ENCODE results near the gene TMEM45A. TPM values are rescaled to one million over a fixed set of nuclear protein-coding genes. Genes with fewer than 3 reads are reported as not detected.

TMEM45A gene
- total RNA-seq, 1 experiment from 2014 or later = 10.1 TPM

GRCh38 chr3:100609305-100609704 is 116.9 kb downstream of the TMEM45A start, which contains the start of gene ADGRG7:
TSS of gene ADGRG7 (plus strand) at chr3:100609601. CDS start at chr3:100609857, 256 bp downstream.
- Histone ChIP-seq H3K4me1 (ENCODE audit: insufficient read depth, low read length) (no peaks in the 10 kb centered on the region), H3K79me2 (ENCODE audit: insufficient read depth, low read length) (no peaks in the 10 kb centered on the region), H4K8ac (replicated peaks; ENCODE audit: insufficient read length, low read depth, low read length) (no peak within 1 kb of the TSS), H2BK12ac (ENCODE audit: insufficient read length, low read depth, low read length) (no peak within 1 kb of the TSS), H3K23me2 (ENCODE audit: insufficient read length, low read depth, low read length, poor library complexity, severe bottlenecking) (no peaks in the 10 kb centered on the region), H3K23ac (ENCODE audit: insufficient read length, low read depth, low read length) (no peak within 1 kb of the TSS), H2BK120ac (ENCODE audit: low read depth, low read length, poor library complexity, severe bottlenecking) (no peak within 1 kb of the TSS), H3K18ac (ENCODE audit: insufficient read length, low read depth, low read length) (no peak within 1 kb of the TSS), H3K14ac (ENCODE audit: insufficient read depth, low read length) (no peak within 1 kb of the TSS), H3K9ac (ENCODE audit: extremely low read depth, insufficient read length, low read length) (no peak within 1 kb of the TSS), H3K27me3 (ENCODE audit: insufficient read depth, low read length) (no peaks in the 10 kb centered on the region; the same call in 1 of the 2 replicates), H3K27ac (ENCODE audit: insufficient read length, low read depth, low read length) (no peak within 1 kb of the TSS), H2BK15ac (ENCODE audit: low read depth, low read length) (no peak within 1 kb of the TSS), H4K5ac (ENCODE audit: insufficient read length, low read depth, low read length) (no peak within 1 kb of the TSS), H3K9me3 (ENCODE audit: control insufficient read depth, low read depth, low read length) (no peaks in the 10 kb centered on the region), H4K91ac (ENCODE audit: insufficient read length, low read depth, low read length) (no peak within 1 kb of the TSS), H2AFZ (ENCODE audit: low read length) (no peak within 1 kb of the TSS), H3T11ph (ENCODE audit: low read length) (no peak within 1 kb of the TSS), H3K79me1 (ENCODE audit: insufficient read depth, low read depth, low read length, poor library complexity, severe bottlenecking) (no peaks in the 10 kb centered on the region), H2BK5ac (ENCODE audit: insufficient read length, low read length) (no peak within 1 kb of the TSS), H3K56ac (ENCODE audit: insufficient read length, low read depth, low read length) (no peak within 1 kb of the TSS), H2AK5ac (ENCODE audit: insufficient read length, low read length) (no peak within 1 kb of the TSS), H2BK20ac (ENCODE audit: low read depth, low read length, poor library complexity, severe bottlenecking) (no peak within 1 kb of the TSS), H3K4ac (ENCODE audit: low read depth, low read length) (no peak within 1 kb of the TSS), H4K20me1 (ENCODE audit: control insufficient read depth, insufficient read depth, insufficient read length) (no peaks in the 10 kb centered on the region), H3K4me2 (ENCODE audit: insufficient read depth, insufficient read length, low read length) (no peak within 1 kb of the TSS)
- no peaks in the 10 kb centered on the region for H3K9me3 Mint-ChIP-seq
- H3K4me1 Mint-ChIP-seq = peaks cover 13 to 14% of the 10 kb centered on the region in 2 experiments
- no peak for DNase-seq
- no peaks in the 10 kb centered on the region; the same call in 1 of the 2 replicates for H3K27me3 Mint-ChIP-seq (ENCODE audit: low read depth)
- H3K27ac Mint-ChIP-seq = no peak within 1 kb of the TSS
- H3K4me3 Mint-ChIP-seq = no peak within 1 kb of the TSS
- H3K36me3 Mint-ChIP-seq (ENCODE audit: insufficient read depth in 1 of 3, low read depth in 3 of 3) = no peaks in the 10 kb centered on the region
- TF ChIP-seq CTCF (conservative IDR thresholded peaks at IDR 0.05) = no peak
- no CpG with 5 or more reads among the region's 2 CpGs for WGBS (ENCODE audit: extremely low coverage, insufficient read length, low lambda C conversion rate)
